NCI-H1694 treated with DMSO at 0.1 percent for 48 hours (cell line): ENCODE results near the gene A2M.

Experiments
- DNase-seq: peaks from one replicate; lab custom pipeline; 2025; lab: John Stamatoyannopoulos, UW

The A2M gene

GRCh38 chr12:9098463-9099026 is 17.2 kb downstream of the A2M start:
- no peak for DNase-seq

GRCh38 chr12:9098115-9098452 is 17.6 kb downstream of the A2M start:
- no peak for DNase-seq

GRCh38 chr12:9096563-9097176 is 19.0 kb downstream of the A2M start:
- DNase-seq = no peak

- DNase-seq = no peak
Observed at GRCh38 chr12:9095322-9095721, 20.4 kb downstream of the A2M start.

GRCh38 chr12:9094512-9095206 is 21.1 kb downstream of the A2M start:
- DNase-seq = no peak

DNA sequence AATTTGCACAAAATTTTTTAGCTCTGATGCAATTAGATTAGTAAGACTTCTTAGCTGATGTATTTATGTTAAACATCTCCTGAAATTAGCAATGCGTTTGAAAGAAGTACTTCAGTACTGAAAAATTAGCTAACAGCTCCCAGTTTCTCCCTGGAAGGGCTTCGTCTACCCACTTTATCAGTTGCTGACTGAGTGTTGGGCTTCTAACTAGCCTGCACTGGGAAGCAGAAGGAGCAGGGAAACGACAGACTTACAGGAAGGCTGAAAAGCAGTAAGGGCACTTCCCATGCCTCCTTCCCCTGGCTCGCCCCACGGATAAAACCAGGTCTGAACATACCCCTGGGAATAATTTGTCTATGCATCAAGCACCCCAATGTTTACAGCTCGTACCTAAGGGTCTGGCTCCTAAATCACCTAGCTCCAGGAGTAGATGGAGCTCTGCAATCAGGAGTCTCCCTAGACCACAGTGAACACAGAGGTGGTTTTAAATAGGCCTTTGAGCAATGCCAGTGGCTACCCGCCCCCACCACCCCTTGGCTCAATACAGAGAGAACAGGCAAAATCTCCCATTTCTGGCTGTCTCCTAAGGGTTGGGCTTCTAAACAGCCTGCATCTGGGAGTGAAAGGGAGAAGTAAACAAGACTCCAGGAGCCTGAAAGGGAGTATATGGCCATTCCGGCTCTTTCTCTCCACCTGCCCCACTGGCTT is 23.7 kb downstream of the A2M start:
- DNase-seq = no peak

DNA sequence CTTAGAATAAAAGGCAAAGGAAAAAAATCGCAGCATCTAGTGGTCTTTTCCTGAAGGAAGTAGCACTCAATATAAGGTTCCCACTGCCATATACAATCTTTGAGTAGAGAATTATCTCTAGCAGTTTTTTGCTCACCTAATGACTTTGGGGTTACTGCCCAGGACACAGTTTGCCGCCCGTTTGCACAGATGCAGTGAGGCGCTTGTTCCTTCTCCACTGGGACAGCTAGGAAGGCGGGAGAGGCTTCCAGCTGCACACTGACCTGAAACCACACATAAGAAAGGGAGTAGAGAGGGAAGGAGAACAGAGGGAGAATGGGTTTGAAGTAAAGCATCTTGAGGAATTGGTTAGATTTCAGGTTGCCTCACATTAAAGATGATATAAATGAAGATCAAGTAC is 25.5 kb downstream of the A2M start:
- DNase-seq = no peak

DNA sequence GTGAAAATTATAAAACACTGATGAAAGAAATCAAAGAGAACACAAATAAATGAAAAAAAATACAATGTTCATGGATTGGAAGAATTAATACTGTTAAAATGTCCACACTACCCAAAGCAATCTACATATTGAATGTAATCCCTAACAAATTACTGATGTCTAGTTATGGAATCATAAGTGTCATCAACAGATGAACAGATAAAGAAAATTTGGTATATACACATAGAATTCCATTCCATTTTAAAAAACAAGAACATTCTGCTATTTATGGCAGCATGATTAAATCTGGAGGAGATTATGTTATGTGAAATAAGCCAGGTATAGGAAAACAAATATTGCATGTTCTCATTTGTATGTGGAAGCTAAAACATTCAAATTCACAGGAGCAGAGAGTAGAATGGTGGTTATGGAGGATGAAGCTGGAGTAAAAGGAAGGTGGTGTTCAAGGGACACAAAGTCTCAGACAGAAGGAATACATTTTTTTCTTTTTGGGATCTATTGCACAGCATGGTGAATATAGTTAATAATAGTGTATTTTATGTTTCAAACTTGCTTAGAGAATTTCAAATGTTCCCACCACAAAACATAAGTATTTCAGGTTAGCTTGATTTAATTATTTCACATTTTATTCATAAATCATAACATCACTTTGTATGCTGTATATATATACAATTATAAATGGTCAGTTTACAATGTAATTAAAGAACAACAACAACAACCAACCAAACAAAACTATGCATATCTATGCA is 28.5 kb downstream of the A2M start:
- no peak for DNase-seq

GRCh38 chr12:9086087-9086486 is 29.6 kb downstream of the A2M start:
- DNase-seq = no peak

DNA sequence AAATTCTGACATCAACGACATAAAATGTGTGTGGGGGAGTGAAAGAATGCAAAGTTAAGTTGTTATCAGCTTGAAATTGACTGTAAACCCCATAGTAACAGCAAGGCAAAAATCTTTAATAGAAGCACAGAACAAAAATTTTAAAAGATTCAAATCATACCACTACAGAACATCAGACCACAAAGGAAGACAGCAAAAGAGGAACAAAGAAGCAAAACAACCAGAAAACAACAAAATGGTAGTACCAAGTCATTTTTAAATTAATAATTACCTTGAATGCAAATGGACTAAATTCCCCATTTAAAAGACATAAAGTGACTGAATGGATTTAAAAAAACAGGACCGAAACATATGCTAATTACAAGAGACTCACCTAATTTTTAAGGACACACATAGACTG is 31.3 kb downstream of the A2M start:
- DNase-seq = no peak

GRCh38 chr12:9083793-9084192 is 31.9 kb downstream of the A2M start:
- no peak for DNase-seq

DNA sequence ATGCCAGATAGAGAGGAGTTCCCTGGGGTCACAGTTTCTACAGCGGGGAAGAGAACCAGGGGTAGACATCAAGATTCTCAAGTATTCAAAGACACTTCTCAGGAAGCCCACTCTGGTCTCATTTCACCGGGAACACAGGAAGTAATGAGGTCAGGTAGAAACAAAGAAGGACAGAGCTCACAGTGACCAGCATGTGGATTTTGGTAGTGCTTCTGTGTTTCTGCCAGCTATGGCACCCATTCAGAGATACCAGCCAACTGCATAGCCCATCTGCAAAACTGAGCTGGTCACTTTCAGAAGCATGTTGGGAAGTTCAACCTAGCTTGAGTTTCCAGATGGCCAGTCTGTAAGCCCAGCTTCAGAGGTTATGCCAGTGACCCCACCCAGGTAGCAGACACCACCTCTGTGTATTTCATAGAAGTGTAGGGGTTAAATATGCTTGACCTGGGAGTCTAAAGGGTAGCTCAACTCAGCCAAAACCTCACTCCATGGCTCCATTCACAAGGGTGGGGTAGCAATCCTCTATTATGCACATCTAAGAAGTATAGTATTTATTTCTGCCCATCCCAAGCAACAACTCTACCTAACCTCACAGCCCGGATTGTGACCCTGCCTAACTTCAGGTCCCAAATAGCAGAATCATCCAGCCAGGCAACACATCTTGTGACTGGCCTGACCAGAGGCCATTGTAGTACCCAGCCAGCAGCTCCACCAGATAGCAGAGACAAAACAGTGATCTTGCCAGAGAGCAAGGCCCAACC is 33.9 kb downstream of the A2M start:
- DNase-seq = no peak

DNA sequence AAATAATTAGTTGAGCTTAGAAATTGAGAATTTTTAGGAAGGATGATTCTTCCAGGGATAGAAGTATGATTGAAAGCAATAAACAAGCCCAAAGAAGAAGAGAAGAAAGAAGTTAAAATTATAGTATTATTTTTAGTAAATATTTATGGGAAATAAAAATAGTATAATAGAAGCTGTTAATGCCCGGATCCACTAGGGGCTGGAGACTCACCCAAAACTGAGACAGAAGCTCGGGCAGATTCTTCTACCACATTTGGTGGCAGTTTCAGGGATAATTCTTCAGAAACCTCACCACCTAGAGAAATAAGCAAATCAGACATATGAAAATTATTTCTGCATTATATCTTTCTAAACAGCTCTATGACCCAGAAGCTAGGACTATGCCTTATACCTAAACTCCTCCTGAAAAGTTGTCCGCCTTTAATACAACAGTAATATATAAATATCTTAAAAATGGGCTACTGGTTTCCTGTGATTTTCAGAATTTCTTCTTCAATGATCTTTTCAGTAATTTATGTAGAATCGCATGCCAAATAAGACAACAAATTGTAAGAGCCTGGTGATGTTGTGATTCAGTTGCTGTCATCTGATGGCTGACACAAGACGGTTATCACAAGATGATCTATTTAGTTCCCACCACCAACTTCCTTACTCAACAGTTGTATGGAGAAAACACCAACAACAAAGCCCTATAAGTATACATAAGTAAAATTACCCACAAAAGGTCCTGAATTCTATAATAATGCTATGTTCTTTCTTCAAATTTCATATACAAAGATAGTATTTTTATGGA is 35.6 kb downstream of the A2M start:
- no peak for DNase-seq

DNA sequence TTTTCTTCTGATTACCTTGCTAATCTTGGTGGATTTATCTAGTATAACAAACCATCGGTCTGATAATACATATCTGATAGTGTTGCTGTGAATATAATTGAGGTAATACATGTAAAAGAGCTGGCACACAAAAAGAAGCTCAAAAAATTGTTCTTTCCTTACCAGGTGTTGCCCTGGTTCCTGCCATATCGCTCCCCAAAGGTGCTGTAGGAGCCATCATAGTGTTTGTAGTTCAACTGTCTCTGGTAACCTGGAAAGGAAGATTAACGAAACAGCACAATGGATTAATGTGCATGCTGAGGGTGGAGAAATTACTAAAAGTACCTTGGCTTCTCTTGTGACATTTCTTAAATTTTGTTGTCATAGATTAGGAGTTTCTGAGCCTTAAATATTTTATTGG is 36.6 kb downstream of the A2M start:
- DNase-seq = no peak

DNA sequence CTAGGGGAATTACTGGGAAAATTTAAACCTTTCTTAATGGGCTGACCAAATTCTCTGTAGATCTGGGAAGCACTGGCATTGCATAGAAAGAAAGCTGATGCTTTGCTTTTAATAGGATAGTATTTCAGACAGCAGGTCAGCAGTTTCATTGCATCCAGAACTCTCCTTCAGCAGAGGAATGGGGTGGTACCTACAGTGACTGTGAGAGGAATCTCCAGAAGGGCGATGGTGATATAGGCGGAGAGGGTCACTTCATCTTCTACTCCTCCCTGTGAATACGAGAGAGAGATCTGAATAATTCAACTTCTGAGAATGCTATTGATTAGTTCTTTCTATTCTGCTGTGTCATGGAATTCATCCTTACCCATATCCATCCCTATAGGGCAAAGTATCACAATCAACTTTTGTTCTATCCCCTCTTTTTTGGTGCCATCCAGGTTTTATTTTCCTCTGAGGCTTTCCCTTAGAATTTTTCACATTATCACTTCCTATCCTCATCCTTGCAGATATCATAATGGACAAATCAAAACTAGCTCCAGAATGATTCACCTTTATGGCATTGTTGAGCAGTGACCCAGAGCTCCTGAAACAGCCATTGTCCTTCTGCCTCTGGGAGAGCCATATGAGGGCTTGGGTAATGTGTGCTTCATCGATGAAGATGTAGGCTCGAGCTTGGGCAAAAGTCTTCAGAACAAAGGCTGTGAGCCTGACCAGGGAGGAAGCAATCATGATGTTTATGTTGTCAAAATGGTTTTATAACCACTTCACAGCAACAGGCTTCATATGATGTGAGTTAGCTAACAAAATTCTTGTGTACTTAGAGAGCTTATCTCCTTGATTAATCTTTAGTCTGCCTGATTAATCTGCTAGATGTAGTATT is 38.3 kb downstream of the A2M start:
- DNase-seq = no peak

DNA sequence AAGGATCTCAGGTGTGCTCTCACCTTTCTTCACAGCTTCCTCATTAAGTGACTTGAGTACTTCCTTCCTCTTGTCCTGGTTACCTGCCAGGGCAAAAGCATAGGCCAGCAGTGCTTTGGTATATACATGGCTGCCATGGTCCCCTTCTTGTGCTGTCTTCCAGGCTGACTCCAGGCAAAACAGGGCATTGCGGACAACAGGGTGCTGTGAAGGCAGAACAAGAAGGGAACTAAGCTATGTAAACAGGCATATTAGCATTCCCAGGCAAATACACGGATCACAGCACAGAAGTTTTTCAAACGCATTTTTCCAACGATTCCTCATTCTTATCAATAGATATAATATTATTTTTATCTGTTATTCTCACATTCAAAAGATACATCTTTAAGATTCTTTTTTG is 39.0 kb downstream of the A2M start:
- DNase-seq = no peak

- no peak for DNase-seq
Observed at GRCh38 chr12:9075138-9075535, 40.6 kb downstream of the A2M start.

DNA sequence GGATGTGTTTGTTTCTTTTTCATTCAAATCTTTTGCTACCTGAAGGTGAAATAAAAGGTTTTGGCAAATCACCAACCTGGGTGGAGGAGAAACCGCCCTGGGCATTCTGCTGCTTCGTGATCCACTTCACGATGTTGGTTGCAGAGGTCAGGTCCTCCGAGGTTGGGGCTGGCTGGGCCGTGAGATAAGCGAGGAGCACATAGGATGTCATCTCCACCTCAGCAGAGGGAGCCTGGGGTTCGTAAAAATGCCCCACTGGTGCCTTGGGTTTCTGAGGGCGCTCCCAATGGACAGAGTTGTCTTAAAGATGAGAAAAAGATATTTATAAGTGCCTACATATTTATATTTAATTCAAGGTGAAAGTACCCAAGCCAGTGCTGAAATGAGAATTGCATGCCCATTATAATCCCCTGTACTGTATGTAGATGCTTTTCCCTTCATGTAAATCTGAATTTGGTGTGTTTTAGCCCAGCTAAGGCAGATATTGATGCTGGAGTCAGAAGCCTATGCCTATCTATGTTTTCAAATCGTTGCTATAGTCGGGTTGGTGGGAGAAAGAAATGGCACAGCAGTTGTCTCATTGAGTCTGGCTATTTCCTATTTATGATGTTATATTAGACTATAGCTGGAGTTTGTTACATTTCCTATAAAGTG is 41.1 kb downstream of the A2M start:
- no peak for DNase-seq

DNA sequence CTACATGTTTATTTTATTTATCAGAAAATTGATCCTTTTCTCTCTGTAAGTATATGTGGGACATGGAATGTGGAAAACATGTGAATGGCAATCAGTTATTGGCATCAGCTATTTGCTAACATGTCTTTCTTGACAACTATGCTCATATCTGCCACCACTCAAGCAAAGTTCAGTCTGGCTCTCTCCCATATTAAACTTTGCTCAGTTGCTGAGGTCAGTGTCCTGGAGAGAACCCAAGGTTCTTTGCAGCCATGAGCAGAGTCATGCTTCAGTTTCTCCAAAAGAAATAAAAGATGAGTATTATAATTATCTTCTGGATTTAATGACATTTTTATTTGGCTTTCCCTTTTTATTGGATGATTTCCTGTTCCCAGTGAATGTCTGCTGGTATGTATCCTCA is 42.6 kb downstream of the A2M start:
- no peak for DNase-seq
